Mammary epithelial cell (primary cell): Measurements from ENCODE around the gene ZFYVE16.

Source experiments
- EZH2 ChIP-seq: IDR thresholded peaks from 2 replicates; pipeline ENCODE4 v1.6.1; 2012; ENCODE audit warnings: low read length, inconsistent platforms, borderline replicate concordance
- TF ChIP-seq, protein P1 (sequence below), 2 donors: IDR thresholded peaks in 1 of 2; conservative IDR thresholded peaks in 1 of 2; 2 replicates each; pipeline ENCODE4 v1.5.1; 2011 to 2012; ENCODE audit warnings: inconsistent platforms in 2 of 2, low read length in 2 of 2, mild to moderate bottlenecking in 2 of 2, control low read depth in 1 of 2, low read depth in 1 of 2; ENCODE audit not compliant: insufficient read depth in 1 of 2; ENCODE audit errors: extremely low read depth in 1 of 2

DNA sequence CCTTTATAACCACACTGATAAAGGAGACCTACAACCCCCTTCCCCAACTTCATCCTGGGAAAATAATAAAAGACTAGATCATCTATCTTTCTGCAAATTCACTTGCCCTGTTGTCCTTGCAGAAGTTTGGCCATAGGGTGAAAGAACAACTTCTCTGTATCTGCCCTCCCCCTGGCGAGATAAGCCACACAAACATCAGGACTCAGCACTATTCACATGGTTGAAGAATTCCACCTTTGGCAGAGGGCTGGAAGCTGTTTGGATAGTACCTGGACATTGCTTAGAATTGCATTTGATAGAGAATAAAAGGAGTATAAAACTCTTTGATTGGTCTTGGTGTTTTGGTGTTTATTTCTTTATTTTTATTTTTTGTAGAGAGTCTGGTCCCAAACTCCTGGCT, 97.0 kb downstream of the ZFYVE16 start:
- TF ChIP-seq, protein P1, sequence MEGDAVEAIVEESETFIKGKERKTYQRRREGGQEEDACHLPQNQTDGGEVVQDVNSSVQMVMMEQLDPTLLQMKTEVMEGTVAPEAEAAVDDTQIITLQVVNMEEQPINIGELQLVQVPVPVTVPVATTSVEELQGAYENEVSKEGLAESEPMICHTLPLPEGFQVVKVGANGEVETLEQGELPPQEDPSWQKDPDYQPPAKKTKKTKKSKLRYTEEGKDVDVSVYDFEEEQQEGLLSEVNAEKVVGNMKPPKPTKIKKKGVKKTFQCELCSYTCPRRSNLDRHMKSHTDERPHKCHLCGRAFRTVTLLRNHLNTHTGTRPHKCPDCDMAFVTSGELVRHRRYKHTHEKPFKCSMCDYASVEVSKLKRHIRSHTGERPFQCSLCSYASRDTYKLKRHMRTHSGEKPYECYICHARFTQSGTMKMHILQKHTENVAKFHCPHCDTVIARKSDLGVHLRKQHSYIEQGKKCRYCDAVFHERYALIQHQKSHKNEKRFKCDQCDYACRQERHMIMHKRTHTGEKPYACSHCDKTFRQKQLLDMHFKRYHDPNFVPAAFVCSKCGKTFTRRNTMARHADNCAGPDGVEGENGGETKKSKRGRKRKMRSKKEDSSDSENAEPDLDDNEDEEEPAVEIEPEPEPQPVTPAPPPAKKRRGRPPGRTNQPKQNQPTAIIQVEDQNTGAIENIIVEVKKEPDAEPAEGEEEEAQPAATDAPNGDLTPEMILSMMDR (conservative IDR thresholded peaks at IDR 0.05 in 1 of 2, IDR thresholded peaks at IDR 0.05 in 1 of 2; ENCODE audit: extremely low read depth in 1 of 2, insufficient read depth in 1 of 2, low read depth in 1 of 2, low read length in 2 of 2) = no peak
- TF ChIP-seq EZH2 = no peak
